Kidney (tissue), 14 donors: Measurements from ENCODE around the gene SSBP4. TPM values are rescaled to one million over a fixed set of nuclear protein-coding genes. Genes with fewer than 3 reads are reported as not detected.

Source experiments
- DNase-seq, 5 donors: peaks; one replicate each; pipeline ENCODE4 v3.0.0-alpha.2; 2013 to 2020
- FAIRE-seq: peaks from 2 replicates; lab custom pipeline; 2012; peaks lifted over from hg19 to GRCh38; lab: Jason Lieb, UNC
- H3K27ac ChIP-seq, 2 donors: one replicate each; pipeline ENCODE4 v1.7.0; 2013; ENCODE audit warnings: low read depth in 2 of 2, low read length in 2 of 2, inconsistent platforms in 1 of 2
- H3K27me3 ChIP-seq: one replicate; pipeline ENCODE4 v1.7.1; 2013; ENCODE audit warnings: low read length, inconsistent platforms; ENCODE audit not compliant: control insufficient read depth, insufficient read depth
- H3K36me3 ChIP-seq, 3 donors: one replicate each; pipeline versions ENCODE4 v1.7.0 to v1.7.1; 2013; ENCODE audit warnings: low read length in 3 of 3, control low read depth in 1 of 3, inconsistent platforms in 1 of 3; ENCODE audit not compliant: insufficient read depth in 3 of 3, control insufficient read depth in 2 of 3
- H3K4me1 ChIP-seq, 3 donors: one replicate each; pipeline versions ENCODE4 v1.7.0 to v1.7.1; 2013; ENCODE audit warnings: low read length in 3 of 3, inconsistent platforms in 1 of 3, low read depth in 1 of 3; ENCODE audit not compliant: control insufficient read depth in 2 of 3, insufficient read depth in 2 of 3
- H3K4me3 ChIP-seq, 3 donors: one replicate each; pipeline versions ENCODE4 v1.7.0 to v1.8.1; 2013; ENCODE audit warnings: low read length in 3 of 3, control low read depth in 1 of 3, inconsistent platforms in 1 of 3
- H3K9ac ChIP-seq, 3 donors: one replicate each; pipeline versions ENCODE4 v1.7.0 to v1.7.1; 2013; ENCODE audit warnings: low read length in 3 of 3, control low read depth in 1 of 3, inconsistent platforms in 1 of 3
- H3K9me3 ChIP-seq, 3 donors: one replicate each; pipeline versions ENCODE4 v1.7.0 to v1.7.1; 2013; ENCODE audit warnings: low read length in 3 of 3, control low read depth in 1 of 3, inconsistent platforms in 1 of 3; ENCODE audit not compliant: control insufficient read depth in 2 of 3, insufficient read depth in 1 of 3
- intact Hi-C: fragments of 100-400 bp; cut with DNase I; formaldehyde crosslinking; loops from one replicate; pipeline ENCODE4 v1.11.1; 2022
- polyA plus RNA-seq: library from polyadenylated mRNA; stranded (reverse); fragments of 350-450 nt; fragmentation: Illumina TruSeq; extraction: RNeasy Lipid Tissue Mini Kit (QIAGEN cat#74804); gene quantifications from one replicate; pipeline ENCODE4 v1.2.3, GENCODE V29; 2014; ENCODE audit warnings: low read depth, low replicate concordance; ENCODE audit not compliant: insufficient read depth
- total RNA-seq: library from RNA; stranded (reverse); fragmentation: NEBNext Ultra II Directional; extraction: Animal tissue kit (Norgen Biotek cat#: 25700); gene quantifications from one replicate; pipeline ENCODE4 v1.2.1, GENCODE V29; 2021
- TF ChIP-seq, protein P1 (sequence below): IDR thresholded peaks from 3 replicates; pipeline ENCODE4 v1.5.1; 2012; ENCODE audit warnings: mild to moderate bottlenecking, moderate library complexity, borderline replicate concordance; ENCODE audit not compliant: insufficient read depth; ENCODE audit errors: extremely low read depth
- donor health status: control.
- donor health status: control.
- donor health status: control.
- donor health status: control.
- donor health status: control.
- donor health status: DM: yes; HTN: yes; CAD: no.
- donor health status: Normal renal cell carcinoma (clear cell type).

SSBP4 gene
- total and polyA plus RNA-seq, 2 donors from 2014 or later, result 64.9 to 74.9 TPM

DNA sequence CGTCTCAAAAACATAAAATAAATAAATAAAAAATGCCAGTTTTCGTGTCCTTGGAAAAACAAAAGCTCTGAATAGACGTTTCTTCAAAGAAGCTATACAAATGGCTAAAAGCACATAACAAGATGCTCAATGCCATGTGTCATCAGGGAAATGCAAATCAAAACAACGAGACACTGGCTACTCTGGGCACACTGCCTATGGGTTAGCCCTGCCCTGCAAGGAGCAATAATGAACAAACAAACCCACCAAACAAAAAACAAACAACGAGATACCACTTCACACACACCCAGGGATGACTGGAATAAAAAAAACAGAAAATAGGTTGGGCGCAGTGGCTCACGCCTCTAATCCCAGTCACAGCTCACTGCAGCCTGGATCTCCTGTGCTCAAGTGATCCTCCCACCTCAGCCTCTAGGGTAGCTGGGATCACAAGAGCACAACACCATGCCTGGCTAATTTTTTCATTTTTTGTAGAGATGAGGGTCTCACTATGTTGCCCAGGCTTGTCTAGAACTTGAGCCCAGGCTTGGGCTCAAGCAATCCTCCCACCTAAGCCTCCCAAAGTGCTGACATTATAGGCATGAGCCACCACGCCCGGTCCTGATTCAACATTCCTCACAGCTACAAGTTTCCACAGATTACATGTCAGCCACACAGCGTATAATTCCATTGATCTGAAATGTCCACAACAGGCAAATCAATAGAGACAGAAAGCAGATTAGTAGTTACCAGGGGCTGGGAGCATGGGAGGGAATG lies 34.2 kb downstream of the SSBP4 start:
- FAIRE-seq (no peak), DNase-seq (no peak)
- no peak overlapping the region for H3K9ac ChIP-seq
- TF ChIP-seq, protein P1, sequence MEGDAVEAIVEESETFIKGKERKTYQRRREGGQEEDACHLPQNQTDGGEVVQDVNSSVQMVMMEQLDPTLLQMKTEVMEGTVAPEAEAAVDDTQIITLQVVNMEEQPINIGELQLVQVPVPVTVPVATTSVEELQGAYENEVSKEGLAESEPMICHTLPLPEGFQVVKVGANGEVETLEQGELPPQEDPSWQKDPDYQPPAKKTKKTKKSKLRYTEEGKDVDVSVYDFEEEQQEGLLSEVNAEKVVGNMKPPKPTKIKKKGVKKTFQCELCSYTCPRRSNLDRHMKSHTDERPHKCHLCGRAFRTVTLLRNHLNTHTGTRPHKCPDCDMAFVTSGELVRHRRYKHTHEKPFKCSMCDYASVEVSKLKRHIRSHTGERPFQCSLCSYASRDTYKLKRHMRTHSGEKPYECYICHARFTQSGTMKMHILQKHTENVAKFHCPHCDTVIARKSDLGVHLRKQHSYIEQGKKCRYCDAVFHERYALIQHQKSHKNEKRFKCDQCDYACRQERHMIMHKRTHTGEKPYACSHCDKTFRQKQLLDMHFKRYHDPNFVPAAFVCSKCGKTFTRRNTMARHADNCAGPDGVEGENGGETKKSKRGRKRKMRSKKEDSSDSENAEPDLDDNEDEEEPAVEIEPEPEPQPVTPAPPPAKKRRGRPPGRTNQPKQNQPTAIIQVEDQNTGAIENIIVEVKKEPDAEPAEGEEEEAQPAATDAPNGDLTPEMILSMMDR, result no peak
- H3K27ac ChIP-seq, result no peak overlapping the region
- intact Hi-C loops, result no loop called here
- peaks cover 0 to 14% (median 4%) of the 10 kb centered on the region in 3 donors for H3K4me1 ChIP-seq
- H3K27me3 ChIP-seq, result no peaks in the 10 kb centered on the region
- H3K36me3 ChIP-seq, result peaks cover 0 to 25% (median 23%) of the 10 kb centered on the region in 3 donors
- H3K9me3 ChIP-seq, result no peaks in the 10 kb centered on the region
- H3K4me3 ChIP-seq, result no peak overlapping the region

DNA sequence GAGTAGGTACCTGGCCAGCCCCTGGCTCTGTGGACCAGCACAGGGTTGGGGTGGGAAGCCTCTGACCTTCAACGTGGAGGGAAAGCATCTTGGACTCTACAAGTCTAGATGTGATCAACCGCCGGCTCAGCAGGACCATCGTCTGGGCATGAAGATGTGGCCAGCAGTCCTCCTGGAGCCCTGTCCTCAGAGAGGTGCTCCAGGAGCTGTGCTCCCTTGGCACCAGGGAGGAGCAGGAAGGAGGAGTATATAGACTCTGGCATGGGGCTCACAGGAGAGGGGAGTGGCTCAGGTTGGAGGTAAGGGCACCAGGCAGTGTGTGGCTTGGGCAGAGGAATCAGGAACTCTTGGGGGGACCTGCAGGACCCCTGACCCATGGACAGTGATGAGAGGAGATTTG lies 37.1 kb downstream of the SSBP4 start:
- H3K36me3 ChIP-seq, result peaks cover 0 to 27% (median 23%) of the 10 kb centered on the region in 3 donors
- FAIRE-seq, result no peak
- H3K9me3 ChIP-seq, result no peaks in the 10 kb centered on the region
- H3K4me3 ChIP-seq, result no peak overlapping the region
- DNase-seq, result no peak
- intact Hi-C loops, result no loop called here
- H3K9ac ChIP-seq, result no peak overlapping the region
- H3K27me3 ChIP-seq, result no peaks in the 10 kb centered on the region
- peaks cover 0 to 25% (median 17%) of the 10 kb centered on the region in 3 donors for H3K4me1 ChIP-seq
- H3K27ac ChIP-seq, result no peak overlapping the region
- TF ChIP-seq, protein P1, result no peak

DNA sequence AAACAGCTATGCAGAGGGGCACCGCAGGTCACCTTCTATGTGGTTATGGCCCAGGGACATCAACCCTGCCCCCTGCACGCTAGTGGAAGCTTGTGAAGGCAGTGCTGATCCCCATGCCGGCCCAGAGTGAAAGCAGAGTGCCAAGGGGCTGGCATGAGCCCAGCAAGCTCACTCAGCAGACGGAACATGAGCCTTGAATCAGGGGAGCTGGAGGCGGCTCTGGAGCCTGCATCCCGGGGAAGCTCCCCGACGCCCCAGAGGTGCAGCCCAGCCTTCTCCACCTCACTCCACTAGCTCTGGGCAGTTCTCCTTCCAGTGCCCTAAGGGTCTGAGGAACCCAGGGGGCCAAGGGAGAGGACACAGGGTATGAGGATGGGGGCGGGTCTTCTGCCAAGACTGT lies 37.8 kb downstream of the SSBP4 start:
- peaks cover 0 to 30% (median 26%) of the 10 kb centered on the region in 3 donors for H3K36me3 ChIP-seq
- H3K27me3 ChIP-seq, result no peaks in the 10 kb centered on the region
- H3K4me3 ChIP-seq, result no peak overlapping the region
- TF ChIP-seq, protein P1, result no peak
- H3K9me3 ChIP-seq, result no peaks in the 10 kb centered on the region
- FAIRE-seq (no peak), DNase-seq (peak in 1 of 5 donors; percentile 75)
- no peak overlapping the region for H3K9ac ChIP-seq
- peaks cover 0 to 28% (median 17%) of the 10 kb centered on the region in 3 donors for H3K4me1 ChIP-seq
- intact Hi-C loops, result no loop called here
- no peak overlapping the region for H3K27ac ChIP-seq
